ENCODE measurements around the gene PDIA6. TPM values are rescaled to one million over a fixed set of nuclear protein-coding genes. Genes with fewer than 3 reads are reported as not detected.

Gene PDIA6
- total and polyA plus RNA-seq, 2 of the 4 experiments (the other 2 are of a cell fraction) = 204 to 349 TPM

DNA sequence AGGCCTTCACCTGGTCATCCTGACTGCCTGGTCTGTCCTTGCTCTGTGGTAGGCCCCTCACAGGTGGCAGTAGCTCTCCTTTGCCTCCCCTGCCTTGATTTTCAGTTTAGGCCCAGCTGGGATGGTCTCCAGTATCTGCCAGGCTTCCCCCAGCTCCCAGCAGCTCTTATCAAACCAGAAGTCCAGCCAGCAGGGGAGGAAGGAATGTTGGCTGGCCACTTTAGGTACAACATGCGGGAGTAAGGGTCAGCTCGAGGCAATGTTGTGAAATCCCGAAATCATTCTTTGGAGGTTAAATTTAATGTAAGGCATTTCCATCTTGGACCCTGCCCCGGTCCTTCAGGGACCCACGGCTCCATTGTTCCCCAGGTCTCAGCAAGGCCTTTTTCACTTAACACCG is 74.4 kb downstream of the PDIA6 start:
- no TSS peak for BruUV-seq (replicated peaks)
- no peak overlapping the region for H2BK20ac ChIP-seq (ENCODE audit: low read depth, low read length)
- H4K20me1 ChIP-seq (ENCODE audit: insufficient read depth, low read length) = no peaks in the 10 kb centered on the region
- no peak overlapping the region for H2BK120ac ChIP-seq (ENCODE audit: low read depth, low read length)
- no peak overlapping the region for H2AK9ac ChIP-seq (replicated peaks; ENCODE audit: low read depth, low read length, poor library complexity)
- intact Hi-C loops (cut with micrococcal nuclease) (no loop called here), dilution Hi-C loops (cut with HindIII; ENCODE audit: low sequenced_read_pairs, unreplicated experiment) (no loop called here), in situ Hi-C loops (cut with MboI; ENCODE audit: low sequenced_read_pairs) (no loop called here)
- 92% methylated on average over 2 of the region's 6 CpGs; no CpG with 5 or more reads in 1 of the 2 experiments for WGBS, 2 experiments (ENCODE audit: extremely low coverage in 2 of 2, insufficient read length in 1 of 2)
- ATAC-seq (ENCODE audit: low read depth) = no peak
- no peak for TF ChIP-seq SMC3 (IDR thresholded peaks at IDR 0.05; ENCODE audit: low read depth, low read length)
- no peak for TF ChIP-seq MXI1 (IDR thresholded peaks at IDR 0.05; ENCODE audit: borderline replicate concordance, low read depth, low read length)
- TF ChIP-seq, protein P1, sequence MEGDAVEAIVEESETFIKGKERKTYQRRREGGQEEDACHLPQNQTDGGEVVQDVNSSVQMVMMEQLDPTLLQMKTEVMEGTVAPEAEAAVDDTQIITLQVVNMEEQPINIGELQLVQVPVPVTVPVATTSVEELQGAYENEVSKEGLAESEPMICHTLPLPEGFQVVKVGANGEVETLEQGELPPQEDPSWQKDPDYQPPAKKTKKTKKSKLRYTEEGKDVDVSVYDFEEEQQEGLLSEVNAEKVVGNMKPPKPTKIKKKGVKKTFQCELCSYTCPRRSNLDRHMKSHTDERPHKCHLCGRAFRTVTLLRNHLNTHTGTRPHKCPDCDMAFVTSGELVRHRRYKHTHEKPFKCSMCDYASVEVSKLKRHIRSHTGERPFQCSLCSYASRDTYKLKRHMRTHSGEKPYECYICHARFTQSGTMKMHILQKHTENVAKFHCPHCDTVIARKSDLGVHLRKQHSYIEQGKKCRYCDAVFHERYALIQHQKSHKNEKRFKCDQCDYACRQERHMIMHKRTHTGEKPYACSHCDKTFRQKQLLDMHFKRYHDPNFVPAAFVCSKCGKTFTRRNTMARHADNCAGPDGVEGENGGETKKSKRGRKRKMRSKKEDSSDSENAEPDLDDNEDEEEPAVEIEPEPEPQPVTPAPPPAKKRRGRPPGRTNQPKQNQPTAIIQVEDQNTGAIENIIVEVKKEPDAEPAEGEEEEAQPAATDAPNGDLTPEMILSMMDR (conservative IDR thresholded peaks at IDR 0.05; ENCODE audit: low read depth, low read length) = no peak
- no peak for TF ChIP-seq POLR2A (IDR thresholded peaks at IDR 0.05; ENCODE audit: low read depth, low read length)
- TF ChIP-seq, protein P2, sequence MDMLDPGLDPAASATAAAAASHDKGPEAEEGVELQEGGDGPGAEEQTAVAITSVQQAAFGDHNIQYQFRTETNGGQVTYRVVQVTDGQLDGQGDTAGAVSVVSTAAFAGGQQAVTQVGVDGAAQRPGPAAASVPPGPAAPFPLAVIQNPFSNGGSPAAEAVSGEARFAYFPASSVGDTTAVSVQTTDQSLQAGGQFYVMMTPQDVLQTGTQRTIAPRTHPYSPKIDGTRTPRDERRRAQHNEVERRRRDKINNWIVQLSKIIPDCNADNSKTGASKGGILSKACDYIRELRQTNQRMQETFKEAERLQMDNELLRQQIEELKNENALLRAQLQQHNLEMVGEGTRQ (IDR thresholded peaks at IDR 0.05; ENCODE audit: low read depth, low read length) = no peak
- no peak for TF ChIP-seq MAZ (IDR thresholded peaks at IDR 0.05; ENCODE audit: borderline replicate concordance, low read depth, low read length)
- ChIA-PET POLR2A (ENCODE audit: unreplicated experiment) (no interaction called here), CTCF (no interaction called here)
- no peak overlapping the region for H2BK5ac ChIP-seq (ENCODE audit: low read depth, low read length, poor library complexity, severe bottlenecking)
- H3K23ac ChIP-seq (ENCODE audit: low read depth, low read length) = no peak overlapping the region
- no peak overlapping the region for H3K9ac ChIP-seq (ENCODE audit: low read depth, low read length)
- H3K36me3 ChIP-seq (ENCODE audit: control insufficient read depth, insufficient read depth, low read length) = no peaks in the 10 kb centered on the region
- H3K4me1 ChIP-seq (ENCODE audit: control insufficient read depth, insufficient read depth, low read length) = no peaks in the 10 kb centered on the region
- no peaks in the 10 kb centered on the region for H3K79me1 ChIP-seq (ENCODE audit: low read depth in 1 of 2, low read length in 2 of 2)
- H3K56ac ChIP-seq (ENCODE audit: extremely low read depth, insufficient read depth, low read length) = no peak overlapping the region
- H4K5ac ChIP-seq (ENCODE audit: low read depth, low read length) = no peak overlapping the region
- no peak overlapping the region for H3K18ac ChIP-seq (ENCODE audit: low read depth, low read length)
- no peak for DNase-seq
- H2BK15ac ChIP-seq (ENCODE audit: low read depth, low read length) = no peak overlapping the region
- H3K4me3 ChIP-seq (ENCODE audit: insufficient read depth, low read depth, low read length) = no peak overlapping the region
- H3K4me2 ChIP-seq (ENCODE audit: low read depth, low read length) = no peak overlapping the region
- H3K9me3 ChIP-seq (ENCODE audit: control insufficient read depth, insufficient read depth, low read length) = no peaks in the 10 kb centered on the region
- H2AFZ ChIP-seq (replicated peaks; ENCODE audit: low read length, poor library complexity) = no peak overlapping the region
- H3K27me3 ChIP-seq (ENCODE audit: control insufficient read depth, insufficient read depth, low read length) = peaks cover 26% of the 10 kb centered on the region
- no peaks in the 10 kb centered on the region for H3K9me1 ChIP-seq (ENCODE audit: insufficient read depth, low read length)
- H3K4ac ChIP-seq (ENCODE audit: low read depth, low read length) = no peak overlapping the region
- H3K27ac ChIP-seq (ENCODE audit: insufficient read depth, low read length) = no peak overlapping the region
- H2AK5ac ChIP-seq (ENCODE audit: low read depth, low read length) = no peak overlapping the region
- no peak overlapping the region for H4K8ac ChIP-seq (ENCODE audit: low read depth in 2 of 2, low read length in 2 of 2)
- H3K14ac ChIP-seq (replicated peaks; ENCODE audit: low read depth, low read length) = no peak overlapping the region
- no peak overlapping the region for H4K91ac ChIP-seq (ENCODE audit: insufficient read depth, low read depth, low read length)
